Natural killer cell (primary cell): ENCODE results near the gene CAMTA1. TPM values are rescaled to one million over a fixed set of nuclear protein-coding genes. Genes with fewer than 3 reads are reported as not detected.

Source experiments
- ATAC-seq, 3 donors: fragments of 150-1000 bp in 2 of 3; fragments of 200-7000 bp in 1 of 3; cut with Tn5 transposase; 1 replicate in 1 of 3; 2 replicates in 2 of 3; pipeline ENCODE4 v1.10.0; 2021; ENCODE audit warnings: mild to moderate bottlenecking in 2 of 3, moderate library complexity in 2 of 3
- DNase-seq, 2 donors: peaks; one replicate each; pipeline versions ENCODE4 v3.0.0 to v3.0.0-alpha.2; 2013 to 2021; ENCODE audit warnings: mixed read lengths in 1 of 2
- H3K27ac ChIP-seq: one replicate; pipeline ENCODE4 v1.5.1; 2013; ENCODE audit warnings: mild to moderate bottlenecking, low read length
- H3K27me3 ChIP-seq: one replicate; pipeline ENCODE4 v1.6.1; 2013; ENCODE audit warnings: low read length; ENCODE audit not compliant: control insufficient read depth, insufficient read depth
- H3K36me3 ChIP-seq: one replicate; pipeline ENCODE4 v1.6.1; 2013; ENCODE audit warnings: low read length; ENCODE audit not compliant: control insufficient read depth, insufficient read depth
- H3K4me1 ChIP-seq: one replicate; pipeline ENCODE4 v1.6.1; 2013; ENCODE audit warnings: low read length; ENCODE audit not compliant: control insufficient read depth, insufficient read depth
- H3K4me3 ChIP-seq: one replicate; pipeline ENCODE4 v1.5.1; 2013; ENCODE audit warnings: low read length
- H3K9me3 ChIP-seq: one replicate; pipeline ENCODE4 v1.6.1; 2013; ENCODE audit warnings: low read length; ENCODE audit not compliant: control insufficient read depth, insufficient read depth
- H3K27ac Mint-ChIP-seq, 2 donors: one replicate each; pipeline ENCODE4 v1.8.0; 2022; ENCODE audit warnings: mild to moderate bottlenecking in 2 of 2, mixed read lengths in 2 of 2, moderate library complexity in 1 of 2
- H3K27me3 Mint-ChIP-seq, 2 donors: one replicate each; pipeline ENCODE4 v1.8.0; 2022; ENCODE audit warnings: low read depth in 2 of 2, mixed read lengths in 2 of 2
- H3K36me3 Mint-ChIP-seq: one replicate; pipeline ENCODE4 v1.8.0; 2022; ENCODE audit warnings: mixed read lengths
- H3K4me1 Mint-ChIP-seq, 2 donors: one replicate each; pipeline ENCODE4 v1.8.0; 2022; ENCODE audit warnings: mixed read lengths in 2 of 2
- H3K4me3 Mint-ChIP-seq: one replicate; pipeline ENCODE4 v1.8.0; 2022; ENCODE audit warnings: mild to moderate bottlenecking, moderate library complexity, mixed read lengths
- H3K9me3 Mint-ChIP-seq, 2 donors: one replicate each; pipeline ENCODE4 v1.8.0; 2022; ENCODE audit warnings: mixed read lengths in 2 of 2
- CTCF ChIP-seq: fragments of 200-600 bp; IDR thresholded peaks from one replicate; pipeline ENCODE4 v1.8.0; 2022; ENCODE audit warnings: antibody characterized with exemption
- WGBS: methylation state at CpG from one replicate; pipeline ENCODE4 v1.1.7; 2013; ENCODE audit warnings: missing lambda C conversion rate; ENCODE audit not compliant: insufficient coverage; 5-methylcytosine and 5-hydroxymethylcytosine counted together
- intact Hi-C: fragments of 100-400 bp; cut with micrococcal nuclease; formaldehyde crosslinking; loops from one replicate; pipeline ENCODE4 v1.14.2; 2022
- total RNA-seq, 4 donors: library from RNA; stranded (reverse); fragments of 120-200 nt in 1 of 4; gene quantifications; one replicate each; pipeline versions ENCODE4 v1.2.3 to v1.2.4, GENCODE V29; 2013 to 2022

Gene CAMTA1
- total RNA-seq, 3 donors from 2014 or later (not counting 1 experiment from before 2014, with no cell fraction given): 40.6 to 53.3 (median 44.9) TPM

GRCh38 chr1:7567376-7567775 is 782.1 kb downstream of the CAMTA1 start:
- Histone ChIP-seq H3K9me3 (no peaks in the 10 kb centered on the region), H3K36me3 (no peaks in the 10 kb centered on the region), H3K27ac (no peak overlapping the region), H3K27me3 (no peaks in the 10 kb centered on the region), H3K4me1 (no peaks in the 10 kb centered on the region), H3K4me3 (no peak overlapping the region)
- no peak overlapping the region for H3K4me3 Mint-ChIP-seq
- no peaks in the 10 kb centered on the region for H3K36me3 Mint-ChIP-seq
- H3K27ac Mint-ChIP-seq: no peak overlapping the region
- intact Hi-C loops: no loop called here
- no peak for ATAC-seq
- DNase-seq: no peak
- 94% methylated on average over 3 of the region's 3 CpGs for WGBS
- no peak for TF ChIP-seq CTCF
- no peaks in the 10 kb centered on the region for H3K27me3 Mint-ChIP-seq
- H3K9me3 Mint-ChIP-seq: no peaks in the 10 kb centered on the region
- no peaks in the 10 kb centered on the region for H3K4me1 Mint-ChIP-seq

- Histone ChIP-seq H3K27me3 (no peaks in the 10 kb centered on the region), H3K4me1 (no peaks in the 10 kb centered on the region), H3K4me3 (no peak overlapping the region), H3K36me3 (no peaks in the 10 kb centered on the region), H3K27ac (no peak overlapping the region), H3K9me3 (no peaks in the 10 kb centered on the region)
- no peaks in the 10 kb centered on the region for H3K4me1 Mint-ChIP-seq
- ATAC-seq (no peak), DNase-seq (no peak)
- no peak overlapping the region for H3K4me3 Mint-ChIP-seq
- WGBS: 95% methylated on average over 4 of the region's 4 CpGs
- no peaks in the 10 kb centered on the region for H3K36me3 Mint-ChIP-seq
- intact Hi-C loops: no loop called here
- no peaks in the 10 kb centered on the region for H3K9me3 Mint-ChIP-seq
- no peak for TF ChIP-seq CTCF
- no peaks in the 10 kb centered on the region for H3K27me3 Mint-ChIP-seq
- H3K27ac Mint-ChIP-seq: no peak overlapping the region
Observed at GRCh38 chr1:7568053-7568452, 782.8 kb downstream of the CAMTA1 start.

- Mint-ChIP-seq H3K36me3 (no peaks in the 10 kb centered on the region), H3K27ac (no peak overlapping the region), H3K4me1 (no peaks in the 10 kb centered on the region), H3K27me3 (no peaks in the 10 kb centered on the region), H3K4me3 (no peak overlapping the region), H3K9me3 (no peaks in the 10 kb centered on the region)
- H3K27me3 ChIP-seq: no peaks in the 10 kb centered on the region
- intact Hi-C loops: no loop called here
- TF ChIP-seq CTCF: no peak
- WGBS: 89% methylated on average over 2 of the region's 2 CpGs
- no peaks in the 10 kb centered on the region for H3K4me1 ChIP-seq
- no peak for ATAC-seq
- H3K27ac ChIP-seq: no peak overlapping the region
- H3K9me3 ChIP-seq: no peaks in the 10 kb centered on the region
- H3K36me3 ChIP-seq: no peaks in the 10 kb centered on the region
- no peak for DNase-seq
- no peak overlapping the region for H3K4me3 ChIP-seq
Observed at GRCh38 chr1:7568901-7569524, 783.8 kb downstream of the CAMTA1 start.

GRCh38 chr1:7570311-7570710 is 785.1 kb downstream of the CAMTA1 start:
- WGBS: 79% methylated on average over 5 of the region's 5 CpGs

More at GRCh38 chr1:7570311-7570710, 785.1 kb downstream of the CAMTA1 start:
- H3K4me3 Mint-ChIP-seq: no peak overlapping the region
- no peaks in the 10 kb centered on the region for H3K27me3 Mint-ChIP-seq
- H3K4me1 Mint-ChIP-seq: no peaks in the 10 kb centered on the region
- Histone ChIP-seq H3K36me3 (no peaks in the 10 kb centered on the region), H3K27ac (no peak overlapping the region), H3K4me3 (no peak overlapping the region), H3K9me3 (no peaks in the 10 kb centered on the region), H3K27me3 (no peaks in the 10 kb centered on the region), H3K4me1 (no peaks in the 10 kb centered on the region)
- TF ChIP-seq CTCF: no peak
- ATAC-seq (no peak), DNase-seq (no peak)
- no peaks in the 10 kb centered on the region for H3K36me3 Mint-ChIP-seq
- no peak overlapping the region for H3K27ac Mint-ChIP-seq
- intact Hi-C loops: no loop called here
- no peaks in the 10 kb centered on the region for H3K9me3 Mint-ChIP-seq
